Epithelial cell of prostate (primary cell): ENCODE measurements around the gene STAG1.
A peak's percentile ranks its signal among the peaks of the same experiment; 100 is the strongest.
"Not testable (repeated sequence)": the region's sequence is repeated elsewhere in the genome, so short reads cannot be mapped to it uniquely, and the experiment has no call there.

ENCODE experiments used
- DNase-seq: peaks from one replicate; pipeline ENCODE4 v3.0.0-alpha.2; 2011; ENCODE audit warnings: low read depth, low spot score
- H3K27ac ChIP-seq: fragments of 450-650 bp; 2 replicates; pipeline ENCODE4 v1.5.1; 2017; ENCODE audit warnings: mild to moderate bottlenecking

STAG1 gene

GRCh38 chr3:136351905-136352304, 400.3 kb downstream of the STAG1 start:
- no peak for DNase-seq
- no peak overlapping the region for H3K27ac ChIP-seq

- H3K27ac ChIP-seq = no peak overlapping the region
- no peak for DNase-seq
Observed at GRCh38 chr3:136351351-136351750, 400.8 kb downstream of the STAG1 start.

DNA sequence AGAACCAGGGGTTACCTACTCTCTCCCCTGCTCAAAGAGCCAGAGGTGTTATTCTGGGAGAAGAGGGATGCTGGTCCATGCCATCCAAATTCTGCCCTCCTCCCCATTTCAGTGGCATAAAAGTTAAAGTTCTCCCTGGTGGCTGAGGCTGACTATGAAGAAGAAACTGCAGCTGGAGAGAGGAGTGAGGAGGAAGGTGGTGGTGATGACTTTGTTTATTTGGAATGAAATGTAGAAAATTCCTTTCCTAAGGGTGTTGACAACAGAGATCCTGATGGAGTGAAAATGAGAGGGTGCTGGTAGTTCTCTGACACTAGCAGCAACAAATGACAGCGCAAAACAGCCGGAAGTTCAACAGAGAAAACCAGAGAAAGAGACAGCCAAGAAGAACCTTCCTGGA, 401.6 kb downstream of the STAG1 start:
- H3K27ac ChIP-seq = peak overlapping the region; percentile 23
- DNase-seq = no peak

DNA sequence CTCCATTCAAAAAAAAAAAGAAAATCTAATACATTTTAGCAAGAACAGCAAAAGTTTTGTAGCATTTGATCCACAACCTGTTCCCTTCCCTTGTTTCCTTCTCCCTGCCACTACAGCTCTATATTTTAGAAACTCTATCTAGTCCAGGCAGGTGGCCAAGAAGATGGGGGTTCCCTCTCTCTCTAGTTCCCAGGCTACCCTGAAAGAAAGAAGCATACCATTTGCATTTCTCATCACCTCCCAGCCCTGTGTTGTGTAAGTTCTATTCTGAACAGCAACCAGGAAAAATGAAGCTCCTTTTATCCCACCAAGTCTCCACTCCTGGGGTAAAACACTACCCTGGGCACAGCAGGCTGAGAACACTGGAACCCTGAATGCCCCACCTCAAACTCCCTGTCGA, 402.0 kb downstream of the STAG1 start:
- H3K27ac ChIP-seq = peak overlapping the region; percentile 23
- DNase-seq = peak; percentile 44

DNA sequence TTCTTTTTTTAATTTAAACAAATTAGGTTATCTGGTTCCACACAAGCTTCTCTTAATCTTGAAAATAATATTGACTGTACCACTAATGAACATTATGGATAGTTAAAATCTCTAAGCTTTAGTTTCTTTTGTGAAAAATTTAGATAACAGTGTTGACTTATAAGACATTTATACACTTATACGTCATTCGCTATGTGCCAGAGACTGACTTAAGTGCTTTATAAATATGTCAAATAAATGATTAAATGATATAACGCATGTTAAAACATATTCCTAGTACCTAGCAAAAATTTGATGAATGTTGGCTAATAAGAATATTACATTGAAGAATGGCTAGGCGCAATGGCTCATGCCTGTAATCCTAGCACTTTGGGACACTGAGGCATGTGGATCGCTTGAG, 405.7 kb downstream of the STAG1 start:
- DNase-seq = no peak

DNA sequence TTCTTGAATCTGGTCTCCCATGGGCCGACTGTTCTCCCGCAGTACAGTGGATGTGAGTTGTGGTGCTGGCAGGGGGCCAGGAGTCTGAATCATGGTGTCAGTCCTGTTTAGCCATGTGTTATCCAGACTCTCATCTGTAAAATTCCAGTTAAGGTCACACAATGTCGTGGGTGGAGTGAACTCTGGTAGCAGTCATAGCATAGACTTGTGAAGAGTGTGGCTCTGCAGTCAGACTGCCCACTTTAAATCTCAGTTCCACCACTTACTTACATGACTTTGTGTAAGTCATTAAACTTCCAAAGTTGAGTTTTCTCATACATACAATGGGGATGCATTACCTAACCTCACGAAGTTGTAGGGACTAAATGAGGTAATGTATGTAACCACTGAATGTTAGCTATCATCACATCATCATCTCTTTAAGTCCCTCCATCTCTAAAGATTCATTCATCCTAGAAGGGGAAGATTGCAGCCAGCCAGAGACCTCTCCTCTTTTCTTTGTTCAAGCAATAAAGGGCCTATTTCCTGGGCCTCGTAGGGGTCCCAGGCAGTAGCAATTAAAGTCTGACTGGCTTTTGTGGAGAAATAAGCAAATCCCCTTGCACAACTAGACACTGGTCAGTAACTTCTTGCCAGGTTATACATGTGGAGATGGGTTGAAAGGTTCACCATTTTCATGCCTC, 408.2 kb downstream of the STAG1 start:
- no peak overlapping the region for H3K27ac ChIP-seq
- peak; percentile 73 for DNase-seq

More for the DNA sequence above, 405.7 kb downstream of the STAG1 start:
- no peak overlapping the region for H3K27ac ChIP-seq

DNA sequence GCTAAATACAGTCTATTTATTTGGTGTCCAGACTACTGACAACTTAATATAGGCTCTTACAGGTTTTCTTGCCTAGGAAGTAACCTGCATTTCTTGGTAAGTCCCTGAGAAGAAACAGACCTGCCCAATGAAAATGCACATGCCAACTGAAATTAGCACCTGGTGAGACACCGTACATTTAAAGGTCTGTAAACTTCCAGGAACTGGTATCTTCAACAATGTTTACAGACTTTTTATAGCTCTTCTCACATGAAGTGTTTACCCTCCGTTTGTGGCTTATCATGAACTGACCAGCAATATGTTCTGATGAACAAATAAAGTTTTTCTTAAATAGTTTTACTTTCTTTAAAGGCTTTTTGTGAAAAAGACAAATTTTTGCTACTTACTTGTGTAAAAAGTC, 408.7 kb downstream of the STAG1 start:
- DNase-seq = peak; percentile 8
- no peak overlapping the region for H3K27ac ChIP-seq

DNA sequence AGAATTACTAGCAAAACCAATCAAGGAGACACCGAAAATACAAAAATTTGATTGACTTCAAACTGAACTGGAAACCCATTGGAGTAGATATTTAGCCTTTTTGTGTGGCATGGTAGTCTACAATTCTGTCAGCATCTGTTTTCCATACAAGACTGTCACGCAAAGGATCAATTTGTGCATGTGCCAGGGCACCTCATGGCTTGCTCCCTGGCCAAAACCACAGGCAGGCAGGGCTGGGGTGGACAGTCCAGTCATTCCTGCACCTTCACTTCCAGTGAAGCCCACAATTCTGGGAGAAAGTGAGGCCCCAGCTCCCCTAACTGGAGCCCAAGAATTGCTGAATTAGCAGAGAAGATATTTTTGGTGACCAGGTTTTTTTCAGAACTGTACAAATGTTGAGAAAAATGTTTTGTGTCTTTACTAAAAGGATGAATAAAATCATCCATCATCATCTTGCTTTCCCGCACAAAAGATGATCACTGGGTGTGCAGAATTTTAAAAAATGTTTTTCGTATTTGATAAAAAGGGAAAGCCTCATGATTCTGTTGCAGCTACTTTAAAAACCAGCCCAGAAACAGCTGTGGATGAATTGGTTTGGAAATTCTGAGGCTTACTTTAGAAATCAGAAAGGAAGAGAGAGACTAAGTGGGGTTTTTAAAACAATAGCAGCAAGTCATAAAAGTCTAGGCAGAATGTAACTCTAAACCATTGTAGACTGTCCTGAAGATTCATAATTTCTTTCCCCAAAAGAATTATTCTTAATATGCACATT, 415.7 kb downstream of the STAG1 start:
- DNase-seq = no peak
- H3K27ac ChIP-seq = no peak overlapping the region

GRCh38 chr3:136334726-136335125, 417.5 kb downstream of the STAG1 start:
- H3K27ac ChIP-seq, DNase-seq: not testable (repeated sequence)

DNA sequence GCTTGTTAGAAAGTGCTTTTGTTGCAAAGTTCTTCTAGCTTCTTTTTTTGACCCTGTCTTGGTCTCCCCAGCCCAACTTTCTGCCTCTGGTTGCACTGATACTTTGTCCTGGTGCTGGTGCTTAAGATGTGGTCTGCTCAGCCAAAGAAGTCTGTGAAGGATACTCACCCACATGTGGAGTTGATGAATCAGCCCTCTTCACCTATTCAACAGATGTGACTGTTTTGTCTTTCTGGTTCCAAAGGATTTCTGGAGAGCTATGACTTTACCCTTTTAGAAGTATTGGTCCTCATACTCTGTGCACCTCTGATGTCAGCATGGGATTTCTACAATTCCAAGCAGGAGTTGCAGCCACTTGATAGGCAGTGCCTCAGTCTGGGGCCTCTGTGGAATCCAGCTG, 418.0 kb downstream of the STAG1 start:
- DNase-seq = no peak
- H3K27ac ChIP-seq = no peak overlapping the region

- no peak for DNase-seq
- no peak overlapping the region for H3K27ac ChIP-seq
Observed at GRCh38 chr3:136332776-136333175, 419.4 kb downstream of the STAG1 start.

- DNase-seq = no peak
- H3K27ac ChIP-seq = no peak overlapping the region
Observed at GRCh38 chr3:136332302-136332701, 419.9 kb downstream of the STAG1 start.

- no peak for DNase-seq
- no peak overlapping the region for H3K27ac ChIP-seq
Observed at GRCh38 chr3:136330900-136331299, 421.3 kb downstream of the STAG1 start.

GRCh38 chr3:136329593-136329992, 422.6 kb downstream of the STAG1 start:
- no peak for DNase-seq
- H3K27ac ChIP-seq = no peak overlapping the region

DNA sequence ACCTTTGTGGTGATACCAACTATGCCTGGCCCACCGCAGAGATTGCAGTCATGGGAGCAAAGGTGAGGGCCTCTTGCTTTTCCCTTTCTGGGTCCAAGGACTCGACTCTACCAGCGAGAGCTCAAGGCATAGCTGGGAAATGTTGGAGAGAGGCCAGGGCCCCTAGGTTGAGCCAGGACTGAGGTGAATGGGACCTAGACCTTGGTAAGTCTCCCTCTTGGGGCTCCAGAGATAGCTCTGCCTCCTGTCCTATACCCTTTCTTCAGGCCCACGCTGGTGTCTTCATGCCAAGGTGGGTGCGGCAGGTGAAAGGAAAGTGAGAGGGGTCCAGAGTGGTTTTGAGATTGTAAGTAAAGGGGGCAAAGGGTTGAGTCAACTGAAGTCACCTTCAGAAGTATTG, 424.5 kb downstream of the STAG1 start:
- H3K27ac ChIP-seq = no peak overlapping the region
- DNase-seq = no peak

DNA sequence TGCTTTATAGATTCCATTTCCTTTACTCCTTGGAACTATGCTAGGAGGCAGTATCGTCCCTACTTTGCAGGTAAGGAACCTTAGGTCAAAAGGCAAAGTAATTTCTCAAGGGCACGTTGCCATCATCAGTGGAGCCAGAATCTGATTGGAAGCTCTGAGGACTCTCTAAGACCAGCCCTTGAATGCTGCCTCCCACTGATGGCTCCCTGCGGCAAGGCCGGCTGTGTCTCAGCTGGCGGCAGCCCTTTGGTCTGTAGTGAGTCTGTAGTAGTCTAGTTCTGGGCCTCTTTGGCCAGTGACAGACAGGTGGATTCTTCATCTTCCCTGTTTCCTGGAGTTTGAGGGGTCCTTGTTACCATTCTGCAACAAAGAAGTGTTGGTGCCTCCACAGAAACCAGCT, 425.9 kb downstream of the STAG1 start:
- no peak for DNase-seq
- H3K27ac ChIP-seq = no peak overlapping the region

DNA sequence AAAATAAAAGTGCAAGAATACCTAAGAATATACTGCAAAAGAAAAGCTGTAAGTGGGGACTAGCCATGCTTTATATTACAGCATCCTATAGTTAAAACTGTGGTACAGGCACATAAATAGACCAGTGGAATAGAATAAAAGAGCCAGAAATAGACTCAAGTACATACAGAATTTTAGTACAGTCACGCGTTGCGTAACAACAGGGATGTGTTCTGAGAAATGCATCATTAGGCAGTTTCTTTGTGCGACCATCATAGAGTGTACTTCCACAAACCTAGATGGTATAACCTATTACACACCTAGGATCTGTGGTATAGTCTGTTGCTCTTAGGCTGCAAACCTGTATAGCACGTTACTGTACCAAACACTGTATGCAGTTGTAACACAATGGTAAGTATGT, 440.2 kb downstream of the STAG1 start:
- no peak for DNase-seq
- no peak overlapping the region for H3K27ac ChIP-seq

GRCh38 chr3:136311261-136311660, 440.9 kb downstream of the STAG1 start:
- no peak overlapping the region for H3K27ac ChIP-seq
- DNase-seq = no peak

- H3K27ac ChIP-seq = no peak overlapping the region
- DNase-seq = no peak
Observed at GRCh38 chr3:136305879-136306278, 446.3 kb downstream of the STAG1 start.

GRCh38 chr3:136300444-136300843, 451.7 kb downstream of the STAG1 start:
- DNase-seq = no peak
- H3K27ac ChIP-seq = no peak overlapping the region

DNA sequence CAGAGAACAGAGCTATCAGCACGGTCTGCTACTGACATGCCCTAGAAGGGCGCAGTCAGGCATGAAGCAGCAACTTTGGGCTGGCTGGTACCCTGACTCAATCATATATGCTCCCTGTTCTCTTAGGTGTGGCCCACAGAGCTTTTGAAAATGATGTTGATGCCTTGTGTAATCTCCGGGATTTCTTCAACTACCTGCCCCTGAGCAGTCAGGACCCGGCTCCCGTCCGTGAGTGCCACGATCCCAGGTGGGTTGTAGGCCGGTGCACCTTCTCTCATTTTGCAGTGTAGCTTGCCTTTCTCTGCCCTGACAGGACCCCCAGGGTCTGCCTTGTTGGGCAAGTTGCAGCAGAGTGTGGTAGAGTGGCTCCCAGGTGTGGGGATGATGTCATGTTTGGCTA, 454.4 kb downstream of the STAG1 start:
- no peak overlapping the region for H3K27ac ChIP-seq
- no peak for DNase-seq

- DNase-seq = no peak
- no peak overlapping the region for H3K27ac ChIP-seq
Observed at GRCh38 chr3:136296960-136297359, 455.2 kb downstream of the STAG1 start.
